Measurements from ENCODE around the gene CASP2.

Gene CASP2

DNA sequence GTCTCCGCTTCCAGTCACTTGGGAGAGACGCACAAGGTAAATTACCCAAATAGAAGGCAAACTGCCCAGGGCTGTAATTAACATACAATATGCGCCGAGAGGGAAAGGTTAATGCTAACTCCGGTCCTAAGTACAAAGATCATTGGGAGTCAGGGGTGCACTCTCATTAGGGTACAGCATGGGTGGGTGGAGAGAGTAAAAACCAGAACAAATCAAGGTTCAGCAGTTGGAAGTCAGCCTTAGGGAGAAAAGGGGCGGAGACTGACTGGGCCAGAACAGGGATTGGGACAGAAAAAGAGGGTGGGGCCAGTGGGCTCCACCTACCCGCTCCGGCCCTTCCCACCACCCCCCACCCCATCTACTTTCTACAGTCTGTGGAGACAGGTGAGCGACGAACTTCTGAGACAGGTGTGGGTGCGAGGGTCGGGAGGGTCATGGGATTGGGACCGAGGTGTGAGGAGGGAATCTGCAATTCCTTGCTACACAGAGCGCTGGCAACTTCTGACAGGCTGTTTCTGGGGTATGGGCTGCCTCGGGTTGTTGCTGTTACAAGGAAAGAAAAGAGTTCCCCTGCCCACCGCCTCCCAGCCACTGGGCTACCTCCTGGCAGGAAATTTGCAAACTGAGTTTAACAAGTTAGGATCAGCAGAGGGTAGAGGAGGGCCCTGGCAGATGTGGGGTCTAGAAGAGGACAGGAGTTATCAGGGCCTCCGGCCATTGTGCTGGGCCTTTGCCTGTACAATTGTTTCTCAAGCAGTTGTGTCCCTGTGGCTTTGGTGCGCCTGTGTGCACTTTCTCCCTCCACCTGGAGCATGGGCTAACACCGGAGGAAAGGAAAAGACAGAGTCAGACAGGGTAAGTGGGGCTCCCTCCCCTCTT, 3.3 kb upstream of the CASP2 start, which contains the start of gene TMEM139:
Gene TMEM139, plus strand, starts transcription at position 368 of the 879 bp plus-strand sequence. CDS start 1,000 bp downstream, outside the sequence.
- no peak within 1 kb of the TSS for H3K9ac ChIP-seq (ENCODE audit: low read length)
- H3K9me2 ChIP-seq (replicated peaks; ENCODE audit: insufficient read depth, low read length): no peaks in the 10 kb centered on the region
- H3K79me2 ChIP-seq (ENCODE audit: insufficient read depth, low read length): peaks cover 15% of the 10 kb centered on the region
- H4K20me1 ChIP-seq (ENCODE audit: low read depth, low read length): no peaks in the 10 kb centered on the region
- H3F3A ChIP-seq (ENCODE audit: insufficient read depth): no peaks in the 10 kb centered on the region
- no peaks in the 10 kb centered on the region for H3K9me3 ChIP-seq (ENCODE audit: insufficient read depth, low read length)
- no peak within 1 kb of the TSS for H3K4me2 ChIP-seq (ENCODE audit: low read depth, low read length, poor library complexity, severe bottlenecking)
- H3K36me3 ChIP-seq (ENCODE audit: low read length): no peaks in the 10 kb centered on the region
- no peak within 1 kb of the TSS for H3K27ac ChIP-seq (ENCODE audit: low read depth, low read length)
- H3K27me3 ChIP-seq (ENCODE audit: low read length): no peaks in the 10 kb centered on the region
- TF ChIP-seq, protein P1, sequence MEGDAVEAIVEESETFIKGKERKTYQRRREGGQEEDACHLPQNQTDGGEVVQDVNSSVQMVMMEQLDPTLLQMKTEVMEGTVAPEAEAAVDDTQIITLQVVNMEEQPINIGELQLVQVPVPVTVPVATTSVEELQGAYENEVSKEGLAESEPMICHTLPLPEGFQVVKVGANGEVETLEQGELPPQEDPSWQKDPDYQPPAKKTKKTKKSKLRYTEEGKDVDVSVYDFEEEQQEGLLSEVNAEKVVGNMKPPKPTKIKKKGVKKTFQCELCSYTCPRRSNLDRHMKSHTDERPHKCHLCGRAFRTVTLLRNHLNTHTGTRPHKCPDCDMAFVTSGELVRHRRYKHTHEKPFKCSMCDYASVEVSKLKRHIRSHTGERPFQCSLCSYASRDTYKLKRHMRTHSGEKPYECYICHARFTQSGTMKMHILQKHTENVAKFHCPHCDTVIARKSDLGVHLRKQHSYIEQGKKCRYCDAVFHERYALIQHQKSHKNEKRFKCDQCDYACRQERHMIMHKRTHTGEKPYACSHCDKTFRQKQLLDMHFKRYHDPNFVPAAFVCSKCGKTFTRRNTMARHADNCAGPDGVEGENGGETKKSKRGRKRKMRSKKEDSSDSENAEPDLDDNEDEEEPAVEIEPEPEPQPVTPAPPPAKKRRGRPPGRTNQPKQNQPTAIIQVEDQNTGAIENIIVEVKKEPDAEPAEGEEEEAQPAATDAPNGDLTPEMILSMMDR (IDR thresholded peaks at IDR 0.05; ENCODE audit: insufficient read depth, low read length, poor library complexity, severe bottlenecking): no peak
- TF ChIP-seq EZH2phosphoT487 (conservative IDR thresholded peaks at IDR 0.05; ENCODE audit: low read length): no peak
- H3K4me3 ChIP-seq (ENCODE audit: insufficient read depth, low read length, poor library complexity, severe bottlenecking): no peak within 1 kb of the TSS
- no peak within 1 kb of the TSS for H2AFZ ChIP-seq (ENCODE audit: low read depth, low read length, severe bottlenecking)

DNA sequence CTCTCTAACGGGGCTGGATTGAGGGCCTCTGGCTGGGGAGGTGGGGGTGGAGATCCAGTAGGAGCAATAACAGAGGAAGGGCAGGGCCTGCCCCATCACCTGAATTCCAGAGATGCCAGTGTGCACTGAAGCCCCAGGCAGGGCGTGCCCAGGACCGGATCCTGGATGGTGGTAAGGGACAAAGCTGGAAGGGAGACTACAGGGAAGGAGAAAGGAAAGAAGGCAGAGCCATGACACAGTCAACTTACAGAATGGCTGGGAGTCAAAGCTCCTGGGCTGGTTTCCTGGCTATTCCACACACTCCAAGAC, 2.7 kb upstream of the CASP2 start:
- no peaks in the 10 kb centered on the region for H3F3A ChIP-seq (ENCODE audit: insufficient read depth)
- H2AFZ ChIP-seq (ENCODE audit: low read depth, low read length, severe bottlenecking): no peak overlapping the region
- H3K9me2 ChIP-seq (replicated peaks; ENCODE audit: insufficient read depth, low read length): no peaks in the 10 kb centered on the region
- no peaks in the 10 kb centered on the region for H3K9me3 ChIP-seq (ENCODE audit: insufficient read depth, low read length)
- peaks cover 21% of the 10 kb centered on the region for H3K79me2 ChIP-seq (ENCODE audit: insufficient read depth, low read length)
- H3K9ac ChIP-seq (ENCODE audit: low read length): no peak overlapping the region
- no peaks in the 10 kb centered on the region for H3K27me3 ChIP-seq (ENCODE audit: low read length)
- no peak for TF ChIP-seq EZH2phosphoT487 (conservative IDR thresholded peaks at IDR 0.05; ENCODE audit: low read length)
- TF ChIP-seq, protein P1 (IDR thresholded peaks at IDR 0.05; ENCODE audit: insufficient read depth, low read length, poor library complexity, severe bottlenecking): no peak
- H3K4me3 ChIP-seq (ENCODE audit: insufficient read depth, low read length, poor library complexity, severe bottlenecking): no peak overlapping the region
- H3K4me2 ChIP-seq (ENCODE audit: low read depth, low read length, poor library complexity, severe bottlenecking): no peak overlapping the region
- H3K36me3 ChIP-seq (ENCODE audit: low read length): no peaks in the 10 kb centered on the region
- no peak overlapping the region for H3K27ac ChIP-seq (ENCODE audit: low read depth, low read length)
- H4K20me1 ChIP-seq (ENCODE audit: low read depth, low read length): no peaks in the 10 kb centered on the region

DNA sequence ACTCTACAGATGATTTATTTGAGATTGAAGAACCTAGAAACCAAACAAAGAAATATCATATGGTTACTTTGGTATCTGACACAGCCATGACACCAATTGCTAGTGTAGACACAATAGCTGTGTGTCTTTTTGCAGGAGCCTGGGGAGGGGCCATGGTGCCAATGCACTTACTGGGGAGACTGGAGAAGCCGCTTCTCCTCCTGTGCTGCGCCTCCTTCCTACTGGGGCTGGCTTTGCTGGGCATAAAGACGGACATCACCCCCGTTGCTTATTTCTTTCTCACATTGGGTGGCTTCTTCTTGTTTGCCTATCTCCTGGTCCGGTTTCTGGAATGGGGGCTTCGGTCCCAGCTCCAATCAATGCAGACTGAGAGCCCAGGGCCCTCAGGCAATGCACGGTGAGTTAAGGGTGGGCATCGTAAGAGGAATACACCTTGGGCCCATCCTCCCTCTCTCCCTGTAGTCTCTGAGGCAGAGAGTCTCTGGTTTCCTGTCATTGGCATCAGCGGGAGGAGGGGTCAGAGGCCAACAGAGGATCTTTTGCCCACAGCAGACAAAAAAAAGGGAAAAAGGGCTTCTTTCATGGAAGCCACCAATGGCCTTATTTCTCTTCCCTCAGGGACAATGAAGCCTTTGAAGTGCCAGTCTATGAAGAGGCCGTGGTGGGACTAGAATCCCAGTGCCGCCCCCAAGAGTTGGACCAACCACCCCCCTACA, 2.2 kb upstream of the CASP2 start:
- no peak for TF ChIP-seq EZH2phosphoT487 (conservative IDR thresholded peaks at IDR 0.05; ENCODE audit: low read length)
- TF ChIP-seq, protein P1 (IDR thresholded peaks at IDR 0.05; ENCODE audit: insufficient read depth, low read length, poor library complexity, severe bottlenecking): no peak
- Histone ChIP-seq H3K27ac (ENCODE audit: low read depth, low read length) (no peak overlapping the region), H3K4me3 (ENCODE audit: insufficient read depth, low read length, poor library complexity, severe bottlenecking) (no peak overlapping the region), H3K9me3 (ENCODE audit: insufficient read depth, low read length) (no peaks in the 10 kb centered on the region), H2AFZ (ENCODE audit: low read depth, low read length, severe bottlenecking) (no peak overlapping the region), H3K4me2 (ENCODE audit: low read depth, low read length, poor library complexity, severe bottlenecking) (no peak overlapping the region), H3K9ac (ENCODE audit: low read length) (no peak overlapping the region), H3K79me2 (ENCODE audit: insufficient read depth, low read length) (peaks cover 27% of the 10 kb centered on the region), H3F3A (ENCODE audit: insufficient read depth) (no peaks in the 10 kb centered on the region), H3K36me3 (ENCODE audit: low read length) (no peaks in the 10 kb centered on the region), H4K20me1 (ENCODE audit: low read depth, low read length) (no peaks in the 10 kb centered on the region), H3K9me2 (replicated peaks; ENCODE audit: insufficient read depth, low read length) (no peaks in the 10 kb centered on the region), H3K27me3 (ENCODE audit: low read length) (no peaks in the 10 kb centered on the region)

Measured in SU-DHL-6 (cell line).